SK-N-MC (cell line): ENCODE results near the gene CACNA2D1.

ENCODE experiments used
- EZH2 ChIP-seq: fragments of 200-600 bp; sonication (generic); IDR thresholded peaks from one replicate; pipeline ENCODE4 v1.6.1; 2017; ENCODE audit warnings: antibody characterized with exemption
- FOXP2 ChIP-seq: optimal IDR thresholded peaks from 2 replicates; pipeline ENCODE3; 2011; ENCODE audit warnings: mild to moderate bottlenecking, moderate library complexity; ENCODE audit not compliant: insufficient read depth; ENCODE audit errors: extremely low read length, control extremely low read depth
- POLR2AphosphoS5 ChIP-seq: IDR thresholded peaks from 2 replicates; pipeline ENCODE4 v1.6.1; 2012; ENCODE audit warnings: mild to moderate bottlenecking, low read depth, low read length, borderline replicate concordance

GRCh38 chr7:82375129-82375528 lies 68.4 kb downstream of the CACNA2D1 start:
- TF ChIP-seq POLR2AphosphoS5 (no peak), EZH2 (no peak), FOXP2 (no peak)
